GM10248 (cell line): ENCODE measurements around the gene CD79B.
A peak's percentile ranks its signal among the peaks of the same experiment; 100 is the strongest.
"Not testable (repeated sequence)": the region's sequence is repeated elsewhere in the genome, so short reads cannot be mapped to it uniquely, and the experiment has no call there.

ENCODE experiments used
- CTCF ChIA-PET: fragments of 300-600 bp; sonication (Branson Sonifier 250); formaldehyde crosslinking; extraction: SDS; loops from one replicate; lab custom pipeline; 2021; ENCODE audit warnings: antibody characterized with exemption; lab: Yijun Ruan, JAX
- POLR2A ChIA-PET: fragments of 350-650 bp; sonication (Branson Sonifier 250); formaldehyde crosslinking; extraction: SDS; loops from one replicate; lab custom pipeline; 2020; ENCODE audit warnings: antibody characterized with exemption; lab: Yijun Ruan, JAX
- DNase-seq: peaks from one replicate; pipeline ENCODE4 v3.0.0; 2012; ENCODE audit errors: extremely low spot score
- TF ChIP-seq, protein P1 (sequence below): IDR thresholded peaks from 2 replicates; pipeline ENCODE4 v1.5.1; 2012; ENCODE audit warnings: mild to moderate bottlenecking, low read depth; ENCODE audit errors: extremely low read depth, missing control alignments, control extremely low read depth

Gene CD79B

DNA sequence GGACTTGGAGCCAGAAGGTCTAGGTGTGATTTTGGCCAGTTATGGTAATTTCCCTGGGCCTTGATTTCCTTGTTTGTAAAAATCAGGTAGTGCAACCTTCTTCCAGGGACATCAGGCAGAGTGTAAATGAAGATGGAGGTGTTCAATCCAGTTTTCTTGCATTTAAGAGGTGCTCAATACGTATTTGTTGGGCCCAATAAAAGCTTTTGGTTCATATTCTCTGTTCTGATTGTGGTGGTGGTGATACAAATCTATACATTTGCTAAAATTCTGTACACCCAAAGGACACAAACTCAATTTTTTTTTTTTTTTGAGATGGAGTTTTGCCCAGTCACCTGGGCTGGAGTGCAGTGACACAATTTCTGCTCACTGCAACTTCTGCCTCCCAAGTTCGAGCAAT is 6.0 kb downstream of the CD79B start:
- DNase-seq, result no peak
- CTCF ChIA-PET, result interaction anchor here (0.6 to 4.3 kb wide), 6 partner anchors 15 to 246 kb away, joined by 3 to 33 read pairs (median 6); partner anchors contain the start of gene CSHL1
- TF ChIP-seq, protein P1, sequence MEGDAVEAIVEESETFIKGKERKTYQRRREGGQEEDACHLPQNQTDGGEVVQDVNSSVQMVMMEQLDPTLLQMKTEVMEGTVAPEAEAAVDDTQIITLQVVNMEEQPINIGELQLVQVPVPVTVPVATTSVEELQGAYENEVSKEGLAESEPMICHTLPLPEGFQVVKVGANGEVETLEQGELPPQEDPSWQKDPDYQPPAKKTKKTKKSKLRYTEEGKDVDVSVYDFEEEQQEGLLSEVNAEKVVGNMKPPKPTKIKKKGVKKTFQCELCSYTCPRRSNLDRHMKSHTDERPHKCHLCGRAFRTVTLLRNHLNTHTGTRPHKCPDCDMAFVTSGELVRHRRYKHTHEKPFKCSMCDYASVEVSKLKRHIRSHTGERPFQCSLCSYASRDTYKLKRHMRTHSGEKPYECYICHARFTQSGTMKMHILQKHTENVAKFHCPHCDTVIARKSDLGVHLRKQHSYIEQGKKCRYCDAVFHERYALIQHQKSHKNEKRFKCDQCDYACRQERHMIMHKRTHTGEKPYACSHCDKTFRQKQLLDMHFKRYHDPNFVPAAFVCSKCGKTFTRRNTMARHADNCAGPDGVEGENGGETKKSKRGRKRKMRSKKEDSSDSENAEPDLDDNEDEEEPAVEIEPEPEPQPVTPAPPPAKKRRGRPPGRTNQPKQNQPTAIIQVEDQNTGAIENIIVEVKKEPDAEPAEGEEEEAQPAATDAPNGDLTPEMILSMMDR, result no peak
- POLR2A ChIA-PET, result no interaction called here

DNA sequence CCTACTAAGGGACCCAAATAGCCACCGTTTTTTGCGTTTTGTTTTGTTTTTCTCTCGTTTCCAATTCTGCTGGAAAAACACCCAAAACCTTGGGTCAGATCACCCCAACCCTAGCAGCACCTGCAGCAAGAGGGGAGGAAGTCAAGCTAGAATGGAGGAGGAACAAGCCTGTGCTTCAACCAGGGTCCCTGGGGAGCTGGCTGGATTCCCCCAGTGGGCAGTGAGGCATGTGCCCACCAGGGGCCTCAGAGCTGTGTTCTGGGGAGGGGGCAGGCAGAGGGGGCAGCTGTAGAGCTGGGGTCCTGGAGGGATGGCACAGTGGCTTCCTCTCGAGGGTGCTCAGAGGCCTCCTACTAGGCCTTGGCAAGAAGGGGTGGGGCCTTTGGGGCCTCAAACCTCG is 6.5 kb downstream of the CD79B start:
- TF ChIP-seq, protein P1, result no peak
- ChIA-PET CTCF (interaction anchor here (0.6 to 4.3 kb wide), 7 partner anchors 14 to 246 kb away, joined by 3 to 33 read pairs (median 5); partner anchors contain the start of gene CSHL1), POLR2A (interaction anchor here (0.6 kb wide), 1 partner anchor 11 kb away, joined by 4 read pairs; no protein-coding TSS in a partner anchor)
- no peak for DNase-seq

DNA sequence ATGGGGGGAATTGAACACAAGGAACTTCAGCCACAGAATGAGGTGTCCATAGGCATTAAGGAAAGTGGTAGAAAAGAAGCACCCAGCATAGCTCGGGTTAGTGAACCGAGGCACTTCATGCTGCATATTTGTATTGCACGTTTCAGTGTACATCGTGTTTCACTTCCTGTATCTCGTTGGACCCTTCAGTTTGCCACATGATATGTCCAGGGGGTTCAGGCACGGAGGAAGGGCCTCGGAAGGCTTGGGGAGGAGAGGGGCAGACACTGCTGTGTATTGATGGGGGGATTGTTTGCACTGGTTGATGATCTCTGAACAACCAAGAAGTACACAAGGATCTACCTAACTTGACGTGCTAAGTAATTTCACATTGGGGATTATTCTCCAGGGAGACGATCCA is 9.7 kb downstream of the CD79B start:
- POLR2A ChIA-PET, result interaction anchor here (1.2 kb wide), 1 partner anchor 24 kb away, joined by 5 read pairs; no protein-coding TSS in a partner anchor
- CTCF ChIA-PET, result interaction anchor here (0.6 to 12.9 kb wide), 4 partner anchors 17 to 211 kb away, joined by 3 to 207 read pairs (median 4); no protein-coding TSS in a partner anchor
- DNase-seq, result not testable (repeated sequence)

DNA sequence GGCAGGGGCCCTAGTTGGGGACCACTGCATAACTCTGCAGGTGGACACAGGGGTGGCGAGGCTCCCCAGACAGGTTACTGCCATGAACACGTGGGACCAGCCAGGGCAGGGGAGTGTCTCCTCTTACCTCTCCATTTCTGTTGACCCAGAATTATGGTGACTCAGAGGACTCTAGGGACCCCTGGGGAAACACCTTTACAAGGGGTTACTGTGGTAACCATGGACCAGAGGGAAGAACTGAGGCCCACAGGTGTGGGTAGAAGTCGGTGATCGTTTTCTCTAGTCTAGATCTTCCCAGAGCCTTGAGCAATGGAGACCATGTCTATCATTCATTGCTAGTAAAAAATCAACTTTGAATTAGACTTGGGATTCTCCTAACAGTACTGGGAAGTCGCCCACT is 11.4 kb downstream of the CD79B start:
- peak; percentile 21 for DNase-seq
- POLR2A ChIA-PET, result not testable (repeated sequence)
- CTCF ChIA-PET, result interaction anchor here (0.7 to 12.9 kb wide), 11 partner anchors 9 to 357 kb away, joined by 3 to 207 read pairs (median 15); partner anchors contain the start of genes CD79B, CSHL1 and ERN1

DNA sequence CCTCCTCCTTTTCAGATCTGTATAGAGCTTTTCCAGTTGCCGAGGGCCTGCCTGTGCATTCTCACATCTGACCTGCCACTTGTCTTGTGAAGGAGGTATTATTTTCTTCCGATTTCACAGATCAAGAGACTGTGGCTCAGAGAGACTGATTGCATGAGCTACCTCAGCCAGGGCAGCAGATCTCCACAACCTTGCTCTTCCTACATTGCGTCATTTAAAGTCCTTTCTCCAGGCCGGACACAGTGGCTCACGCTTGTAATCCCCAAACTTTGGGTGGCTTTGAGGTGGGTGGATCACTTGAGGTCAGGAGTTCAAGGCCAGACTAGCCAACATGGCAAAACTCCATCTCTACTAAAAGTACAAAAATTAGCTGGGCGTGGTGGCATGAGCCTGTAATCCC is 12.1 kb downstream of the CD79B start:
- ChIA-PET POLR2A (interaction anchor here (0.7 to 1.3 kb wide), 2 partner anchors 26 to 596 kb away, joined by 7 to 11 read pairs; no protein-coding TSS in a partner anchor), CTCF (interaction anchor here (0.7 to 12.9 kb wide), 47 partner anchors 9 to 357 kb away, joined by 3 to 207 read pairs (median 5); partner anchors contain the start of genes CD79B, CSHL1, ERN1 and ICAM2)
- not testable (repeated sequence) for DNase-seq

DNA sequence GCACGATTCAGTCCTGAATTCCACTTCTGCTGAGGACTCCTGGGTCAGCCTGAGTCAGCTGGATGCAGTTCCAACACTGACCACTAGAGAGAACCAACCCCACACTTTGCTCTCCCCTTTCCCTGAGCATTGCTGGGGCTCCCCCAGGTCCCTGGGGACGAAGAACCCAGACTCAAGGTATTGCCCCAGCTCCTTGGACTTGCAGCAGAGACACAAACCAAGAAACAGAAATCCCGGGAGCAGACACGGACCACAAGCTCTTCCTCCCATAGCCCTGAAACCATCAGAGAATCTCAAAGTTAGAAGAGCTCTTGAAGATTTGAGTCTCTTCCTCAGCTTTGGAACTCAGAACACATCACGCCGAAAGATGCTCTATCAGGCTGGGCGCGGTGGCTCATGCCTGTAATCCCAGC is 12.8 kb downstream of the CD79B start:
- CTCF ChIA-PET, result interaction anchor here (0.8 to 12.9 kb wide), 55 partner anchors 8 to 680 kb away, joined by 3 to 207 read pairs (median 5); partner anchors contain the start of genes CD79B, CSHL1, ERN1 and ICAM2
- POLR2A ChIA-PET, result interaction anchor here (0.7 to 1.3 kb wide), 2 partner anchors 27 to 597 kb away, joined by 7 to 11 read pairs; no protein-coding TSS in a partner anchor
- DNase-seq, result peak; percentile 85
- TF ChIP-seq, protein P1, result peak; percentile 89

DNA sequence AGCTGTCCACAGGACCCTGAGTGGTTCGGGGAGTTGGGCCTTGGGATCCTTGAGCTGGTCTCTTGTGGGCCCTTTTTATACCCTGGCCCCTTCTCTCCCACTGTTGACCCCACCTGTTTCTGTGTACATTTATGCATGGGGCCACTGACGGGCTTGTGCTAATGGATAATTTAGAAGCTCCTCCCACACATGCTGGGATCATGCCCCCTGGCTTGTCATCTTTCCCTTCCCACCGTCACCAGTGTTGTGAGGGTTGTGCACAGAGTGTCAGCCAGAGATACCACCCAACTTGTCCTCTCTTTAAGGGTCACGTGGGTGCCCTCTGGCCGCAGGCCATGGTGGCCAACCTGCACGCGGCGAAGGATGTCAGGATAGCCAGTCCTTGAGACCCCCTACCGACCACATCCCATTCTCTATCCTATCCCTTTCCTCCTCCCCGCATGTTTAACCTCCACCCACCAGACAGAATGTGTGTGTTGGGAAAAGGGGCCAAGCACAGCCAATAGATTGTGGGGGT is 13.3 kb downstream of the CD79B start, which contains the start of gene GH1:
Gene GH1, minus strand, starts transcription at position 51 of the 517 bp plus-strand sequence. CDS start 63 bp downstream, outside the sequence.
- CTCF ChIA-PET, result interaction anchor here (0.8 to 12.9 kb wide), 55 partner anchors 8 to 680 kb away, joined by 3 to 207 read pairs (median 5); partner anchors contain the start of genes CD79B, CSHL1, ERN1 and ICAM2
- DNase-seq, result not testable (repeated sequence)
- POLR2A ChIA-PET, result interaction anchor here (1.3 kb wide), 1 partner anchor 28 kb away, joined by 11 read pairs; no protein-coding TSS in a partner anchor

DNA sequence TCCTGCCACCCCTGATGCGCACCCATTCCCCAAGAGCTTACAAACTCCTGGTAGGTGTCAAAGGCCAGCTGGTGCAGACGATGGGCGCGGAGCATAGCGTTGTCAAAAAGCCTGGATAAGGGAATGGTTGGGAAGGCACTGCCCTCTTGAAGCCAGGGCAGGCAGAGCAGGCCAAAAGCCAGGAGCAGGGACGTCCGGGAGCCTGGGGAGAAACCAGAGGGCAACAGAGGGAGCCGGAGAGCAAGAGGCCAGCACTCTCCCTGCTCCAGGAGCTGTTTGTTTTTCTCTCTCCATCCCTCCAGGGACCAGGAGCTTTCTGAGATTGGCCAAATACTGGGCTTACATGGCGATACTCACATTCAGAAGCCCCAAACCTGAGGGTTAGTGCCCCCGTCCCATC is 13.8 kb downstream of the CD79B start:
- ChIA-PET CTCF (interaction anchor here (0.8 to 12.9 kb wide), 22 partner anchors 12 to 681 kb away, joined by 3 to 207 read pairs (median 12); partner anchors contain the start of genes CD79B and ERN1), POLR2A (no interaction called here)
- TF ChIP-seq, protein P1, result no peak
- DNase-seq, result no peak
